Dedifferentiated amniotic fluid mesenchymal stem cell (primary cell): ENCODE results near the gene SLC52A1.
A peak's percentile ranks its signal among the peaks of the same experiment; 100 is the strongest.
"Not testable (repeated sequence)": the region's sequence is repeated elsewhere in the genome, so short reads cannot be mapped to it uniquely, and the experiment has no call there.

Experiments
- DNase-seq: peaks from one replicate; pipeline ENCODE4 v3.0.0-alpha.2; 2016; ENCODE audit errors: extremely low spot score

SLC52A1 gene

DNA sequence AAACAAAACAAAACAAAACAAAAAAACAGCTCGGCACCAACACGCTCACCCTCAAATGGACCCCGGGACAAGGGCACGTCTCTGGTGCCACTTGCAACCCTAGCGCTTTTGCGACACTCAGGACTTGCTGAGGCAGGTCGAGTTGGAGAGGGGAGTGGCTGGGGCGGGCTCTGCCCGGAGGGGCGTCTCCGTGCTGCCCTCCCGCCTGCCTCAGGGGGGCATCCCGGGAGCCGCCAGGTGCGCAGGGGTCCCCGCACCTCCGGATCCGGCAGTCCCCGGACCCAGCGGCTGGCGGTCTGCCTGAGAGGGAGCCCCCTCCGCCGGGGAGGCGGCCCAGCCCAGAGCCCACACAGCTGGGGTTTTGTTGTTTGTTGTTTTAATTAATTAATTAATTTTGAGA lies at the start of gene SLC52A1:
TSS of gene SLC52A1 (minus strand) at position 112 of the 400 bp plus-strand sequence. CDS start 820 bp downstream, outside the sequence.
- no peak for DNase-seq

DNA sequence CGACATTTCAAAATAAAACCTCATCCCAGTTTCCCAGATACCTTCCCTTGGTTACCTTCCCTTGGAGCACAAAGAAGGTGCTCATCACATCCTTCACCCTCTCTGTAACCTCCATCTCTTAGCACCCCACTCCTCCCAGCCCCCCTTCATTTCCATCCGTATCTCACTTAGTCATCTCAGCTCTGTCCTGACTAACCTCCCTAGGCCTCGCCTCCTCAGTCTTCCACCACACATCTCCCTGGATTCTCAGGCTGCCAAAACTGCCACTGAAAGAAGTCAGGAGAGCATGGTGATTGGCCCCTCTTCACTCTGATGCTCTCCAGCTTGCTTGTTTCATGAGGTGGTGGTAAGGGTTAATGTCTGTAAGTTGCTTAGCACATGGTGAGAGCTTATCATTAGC lies 45.4 kb upstream of the SLC52A1 start:
- no peak for DNase-seq

DNA sequence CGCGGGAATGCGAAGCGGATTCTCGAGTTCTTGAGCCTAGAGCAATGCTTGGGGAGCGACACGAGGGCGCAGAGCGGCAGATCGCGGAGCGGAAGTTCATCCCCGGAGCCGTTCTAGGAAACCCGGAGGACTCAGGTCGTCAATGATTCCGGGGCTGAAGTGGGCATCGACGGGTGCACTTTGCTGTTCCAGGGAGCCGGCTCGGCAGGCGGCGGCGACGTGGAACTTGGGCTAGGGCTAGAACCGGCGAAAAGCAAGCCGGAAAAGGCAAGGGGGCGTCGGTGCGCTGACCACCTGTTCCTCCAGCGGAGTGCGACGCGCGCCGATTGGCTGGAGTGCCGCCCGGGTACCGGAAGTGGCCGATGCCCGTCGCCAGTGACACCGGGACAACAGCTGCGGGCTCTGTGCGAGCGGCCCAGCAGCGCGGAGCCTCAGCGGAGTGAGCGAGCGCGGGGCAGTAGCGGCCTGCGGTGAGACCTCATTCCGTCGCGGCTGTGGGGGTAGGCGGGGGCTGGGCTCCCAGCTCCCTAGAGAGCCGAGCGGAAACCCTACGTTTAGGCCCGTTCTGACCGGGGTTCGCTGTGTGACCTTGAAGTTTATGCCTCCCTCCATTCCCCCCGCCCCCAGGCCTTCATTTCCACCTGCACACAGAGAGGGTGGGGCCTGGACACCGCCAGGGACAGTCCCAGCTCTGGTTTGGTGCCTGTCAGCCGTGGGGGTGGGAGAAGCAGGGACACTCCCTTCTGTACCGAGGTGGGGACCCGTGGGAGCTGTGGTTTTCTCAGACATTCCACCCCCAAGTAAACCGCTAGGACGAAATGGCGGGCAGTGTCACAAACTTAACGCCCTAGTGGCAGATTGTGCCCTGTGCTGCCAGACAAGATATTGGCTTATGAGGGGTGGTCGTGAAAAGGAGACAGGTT lies 43.1 kb upstream of the SLC52A1 start, which contains the start of gene ZFP3:
TSS of gene ZFP3 (plus strand) at position 362 of the 923 bp plus-strand sequence. CDS start 13,038 bp downstream, outside the sequence.
- DNase-seq = no peak

DNA sequence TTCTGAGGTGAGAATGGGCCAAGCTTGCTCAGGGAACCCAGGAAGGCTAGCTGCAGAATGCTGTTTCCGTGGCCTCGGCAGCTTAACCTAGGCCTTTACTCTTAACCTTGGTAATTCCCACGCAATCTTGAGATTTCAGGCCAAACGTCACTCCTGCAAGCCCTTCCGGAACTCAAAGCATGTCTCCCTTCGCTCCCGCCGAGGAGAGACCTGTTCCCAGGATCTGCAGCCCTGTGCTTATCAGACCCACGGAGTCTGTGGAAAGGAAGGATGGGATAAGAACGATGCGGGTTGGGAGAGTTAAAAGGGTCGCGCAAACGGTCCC lies 42.5 kb upstream of the SLC52A1 start:
- no peak for DNase-seq

DNA sequence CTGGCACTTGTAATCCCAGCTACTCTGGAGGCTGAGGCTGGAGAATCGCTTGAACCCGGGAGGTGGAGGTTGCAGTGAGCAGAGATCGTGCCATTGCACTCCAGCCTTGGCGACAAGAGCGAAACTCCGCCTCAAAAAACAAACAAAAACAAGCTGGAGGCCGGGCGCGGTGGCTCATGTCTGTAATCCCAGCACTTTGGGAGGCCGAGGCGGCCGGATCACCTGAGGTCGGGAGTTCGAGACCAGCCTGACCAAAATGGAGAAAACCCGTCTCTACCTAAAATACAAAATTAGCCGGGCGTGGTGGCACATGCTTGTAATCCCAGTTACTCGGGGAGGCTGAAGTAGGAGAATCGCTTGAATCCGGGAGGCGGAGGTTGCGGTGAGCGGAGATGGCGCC lies 42.0 kb upstream of the SLC52A1 start:
- DNase-seq = not testable (repeated sequence)

DNA sequence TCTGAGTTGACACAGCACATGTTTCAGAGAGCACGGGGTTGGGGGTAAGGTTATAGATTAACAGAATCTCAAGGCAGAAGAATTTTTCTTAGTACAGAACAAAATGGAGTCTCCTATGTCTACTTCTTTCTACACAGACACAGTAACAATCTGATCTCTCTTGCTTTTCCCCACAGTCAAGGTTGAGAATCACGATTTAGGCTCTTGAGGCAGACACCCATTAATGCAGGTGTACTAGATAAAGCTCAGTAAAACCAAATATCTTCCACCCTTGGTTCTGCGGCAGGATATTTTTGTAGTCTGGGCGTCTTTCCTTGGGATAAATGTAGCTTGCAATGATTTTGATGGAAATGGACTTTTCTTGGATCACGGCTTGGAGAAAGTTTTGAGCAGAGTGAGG lies 40.2 kb upstream of the SLC52A1 start:
- not testable (repeated sequence) for DNase-seq

DNA sequence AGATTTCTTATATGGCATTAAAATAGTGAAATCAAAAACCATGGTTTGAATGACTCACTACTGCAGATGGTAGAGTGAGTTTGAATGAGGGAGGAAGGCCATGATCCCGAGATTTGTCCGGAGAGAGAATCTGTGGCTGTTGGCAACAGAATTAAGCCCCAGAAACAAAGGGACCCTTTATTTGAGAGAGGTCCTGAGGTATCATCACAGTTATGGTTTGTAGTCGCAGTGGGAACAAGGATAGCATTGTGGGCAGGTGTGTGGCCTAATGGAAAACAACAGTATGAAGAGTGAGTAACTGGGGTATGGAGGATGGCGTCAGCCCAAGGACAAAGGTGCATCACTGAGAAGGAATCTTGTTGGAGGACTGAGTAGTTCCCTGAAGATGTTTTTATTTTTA lies 34.5 kb upstream of the SLC52A1 start:
- no peak for DNase-seq

DNA sequence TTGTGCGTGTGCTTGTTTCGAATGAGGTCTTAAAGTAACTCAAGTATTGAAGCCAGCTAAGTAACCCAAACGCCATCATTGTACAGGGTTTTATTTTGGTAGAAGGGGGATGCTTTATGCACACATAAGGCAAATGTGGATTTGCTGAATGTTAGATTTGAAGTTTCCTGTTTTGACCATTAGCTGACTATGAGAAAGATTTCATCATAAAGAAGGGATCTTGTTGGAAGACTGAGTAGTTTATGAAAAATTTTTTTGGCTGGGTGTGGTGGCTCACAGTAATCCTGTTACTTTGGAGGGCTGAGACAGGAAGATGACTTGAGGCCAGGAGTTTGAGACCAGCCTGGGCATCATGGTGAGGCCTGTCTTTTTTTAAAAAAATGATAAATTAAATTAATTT lies 33.0 kb upstream of the SLC52A1 start:
- no peak for DNase-seq

DNA sequence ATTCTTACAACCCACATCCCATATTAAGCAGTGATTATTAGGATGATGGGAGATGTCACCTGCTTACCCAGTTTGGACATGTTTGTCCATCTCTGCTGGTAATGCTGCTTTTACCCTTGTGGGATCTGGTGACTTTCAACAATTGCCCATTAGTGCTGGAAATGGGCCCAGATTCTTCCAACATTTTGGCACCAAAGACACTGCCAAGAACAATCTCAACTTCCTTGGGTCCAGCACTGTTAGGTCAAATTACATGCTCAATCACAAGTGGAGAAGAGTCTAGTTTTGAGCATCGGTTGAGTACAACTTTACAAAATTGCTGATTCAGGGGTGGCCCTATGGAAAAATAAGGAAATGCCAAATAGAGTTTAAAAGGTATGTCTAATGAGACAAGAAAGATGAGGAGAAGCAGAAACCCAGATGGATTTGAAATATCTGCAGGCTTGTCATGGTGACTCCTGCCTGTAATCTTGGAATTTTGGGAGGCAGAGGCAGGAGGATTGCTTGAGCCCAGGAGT lies 30.1 kb upstream of the SLC52A1 start:
- DNase-seq = no peak

DNA sequence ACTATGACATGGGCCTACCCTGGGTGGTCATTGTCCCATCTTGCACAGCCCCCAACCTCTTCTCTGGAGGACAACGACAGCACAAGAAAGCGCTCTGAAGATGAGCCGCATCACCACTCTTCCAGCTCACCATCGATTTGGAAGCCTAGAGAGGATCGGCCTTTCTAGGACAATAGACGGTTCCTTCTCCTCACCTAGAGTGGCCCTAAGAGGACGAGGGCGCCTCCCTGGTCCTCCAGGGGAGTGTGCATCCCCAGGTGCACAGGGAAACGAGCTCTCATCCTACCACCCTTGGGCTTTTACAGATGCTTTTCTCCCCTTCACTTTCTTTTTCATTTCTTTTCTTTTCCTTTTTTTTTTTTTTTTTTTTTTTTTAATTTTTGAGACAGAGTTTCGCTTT lies 20.3 kb upstream of the SLC52A1 start:
- no peak for DNase-seq

DNA sequence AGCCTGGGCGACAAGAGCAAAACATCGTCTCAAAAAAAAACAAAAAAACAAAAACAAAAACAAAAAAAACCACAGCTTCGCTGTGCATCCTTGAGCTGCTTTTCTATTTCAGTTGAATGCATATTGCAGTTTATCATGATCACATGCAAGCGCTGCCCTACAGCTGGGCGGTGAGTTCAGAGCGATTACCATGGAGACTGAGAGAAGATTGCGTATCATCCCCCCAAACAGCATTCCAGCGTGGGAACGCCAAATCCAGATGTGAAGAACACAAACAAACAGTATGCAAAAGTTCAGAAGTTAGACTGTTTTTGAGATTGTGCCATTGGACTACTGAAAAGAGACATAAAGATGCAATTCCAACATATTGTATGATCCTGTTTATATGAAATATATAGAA lies 15.1 kb upstream of the SLC52A1 start:
- peak; percentile 33 for DNase-seq

DNA sequence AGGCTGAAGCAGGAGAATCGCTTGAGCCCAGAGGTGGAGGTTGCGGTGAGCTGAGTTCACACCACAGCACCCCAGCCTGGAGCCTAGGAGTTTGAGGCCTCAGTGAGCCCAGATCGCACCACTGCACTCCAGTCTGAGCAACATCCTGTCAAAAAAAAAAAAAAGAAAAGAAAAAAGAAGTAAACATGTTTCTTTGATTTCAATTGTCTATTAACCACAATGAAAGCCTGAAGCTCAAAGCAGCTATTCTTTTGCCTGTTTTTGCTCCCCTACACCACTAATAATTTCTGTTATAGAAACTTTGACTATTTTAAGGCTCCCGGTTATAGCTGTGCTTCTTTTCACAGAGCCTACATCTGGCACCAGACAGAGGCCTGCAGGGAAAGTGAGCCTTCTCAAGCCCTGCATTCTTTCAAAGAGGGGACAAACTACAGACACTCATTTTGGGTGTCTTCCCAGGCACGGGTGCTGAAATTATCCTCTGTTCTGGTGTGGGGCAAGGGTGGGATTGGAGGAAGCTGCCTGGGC lies 14.2 kb upstream of the SLC52A1 start:
- DNase-seq = no peak

DNA sequence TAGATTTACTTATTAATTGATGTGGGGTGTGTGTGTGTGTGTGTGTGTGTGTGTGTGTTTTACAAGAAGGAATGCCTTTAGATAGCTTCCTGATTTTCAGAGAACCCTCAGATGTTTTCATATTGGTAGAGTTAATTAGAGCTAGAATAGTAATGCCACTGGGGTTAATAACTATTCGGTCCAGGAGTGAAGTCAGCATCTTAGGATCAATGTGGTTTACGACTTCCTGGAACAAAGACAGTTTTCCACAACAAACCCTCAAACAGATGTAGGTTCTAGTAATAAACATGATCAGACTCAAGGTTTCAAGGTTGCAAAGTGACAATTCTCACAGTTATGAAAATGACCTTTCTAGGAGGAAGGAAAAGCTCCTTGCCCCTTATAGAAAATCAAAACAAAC lies 12.2 kb upstream of the SLC52A1 start:
- DNase-seq = no peak

DNA sequence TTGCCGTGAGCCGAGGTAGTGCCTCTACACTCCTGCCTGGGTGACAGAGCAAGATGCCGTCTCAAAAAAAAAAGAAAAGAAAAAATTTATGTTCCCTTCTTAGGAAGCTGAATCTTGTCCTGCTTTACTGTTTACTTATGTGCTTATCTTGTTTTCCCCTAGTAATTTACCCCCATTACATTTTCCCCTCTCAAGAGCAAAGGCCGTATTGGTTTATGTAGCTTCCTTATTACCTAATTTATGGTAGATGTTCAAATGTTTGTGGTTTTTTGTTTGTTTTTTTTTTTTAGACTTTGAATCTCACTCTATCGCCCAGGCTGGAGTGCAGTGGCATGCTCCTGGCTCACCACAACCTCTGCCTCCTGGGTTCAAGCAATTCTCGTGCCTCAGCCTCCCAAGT lies 10.3 kb upstream of the SLC52A1 start:
- DNase-seq = no peak

DNA sequence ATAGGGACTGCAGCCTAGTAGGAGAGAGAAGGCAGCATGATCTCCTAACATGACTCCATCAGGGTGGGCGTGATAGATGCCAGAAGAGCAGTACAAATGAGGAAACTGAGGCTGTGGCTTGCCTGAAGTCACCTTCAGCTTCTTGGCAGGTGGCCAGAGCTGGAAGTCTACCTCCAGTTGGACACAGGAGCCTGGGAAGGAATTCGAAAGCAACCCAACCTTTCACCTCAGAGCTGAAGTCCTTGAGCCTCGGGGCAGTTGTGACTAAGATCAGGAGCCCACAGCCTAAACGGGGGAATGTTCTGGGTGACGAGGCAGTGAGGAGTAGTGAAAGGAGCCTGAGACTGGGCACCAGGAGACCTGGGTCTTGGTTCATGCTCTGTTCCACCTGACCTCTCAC lies 9.4 kb upstream of the SLC52A1 start:
- DNase-seq = no peak

DNA sequence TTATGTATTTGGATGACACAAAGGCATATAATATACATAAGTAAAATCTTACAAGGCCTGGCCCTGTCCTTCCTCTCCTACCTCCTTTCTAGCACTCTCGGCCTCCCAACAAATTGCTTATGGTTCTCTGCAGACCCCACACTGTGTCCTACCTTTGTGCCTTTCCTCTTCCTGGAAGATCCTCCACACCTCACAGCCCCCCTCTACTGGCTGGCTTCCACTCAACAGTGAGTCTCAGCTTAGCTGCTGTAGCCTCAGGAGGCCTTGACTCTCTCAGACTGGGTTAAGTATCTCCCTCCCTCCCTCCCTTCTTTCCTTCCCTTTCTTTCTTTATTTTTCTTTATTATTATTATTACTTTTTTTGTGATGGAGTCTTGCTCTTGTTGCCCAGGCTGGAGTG lies 8.3 kb upstream of the SLC52A1 start:
- DNase-seq = no peak

DNA sequence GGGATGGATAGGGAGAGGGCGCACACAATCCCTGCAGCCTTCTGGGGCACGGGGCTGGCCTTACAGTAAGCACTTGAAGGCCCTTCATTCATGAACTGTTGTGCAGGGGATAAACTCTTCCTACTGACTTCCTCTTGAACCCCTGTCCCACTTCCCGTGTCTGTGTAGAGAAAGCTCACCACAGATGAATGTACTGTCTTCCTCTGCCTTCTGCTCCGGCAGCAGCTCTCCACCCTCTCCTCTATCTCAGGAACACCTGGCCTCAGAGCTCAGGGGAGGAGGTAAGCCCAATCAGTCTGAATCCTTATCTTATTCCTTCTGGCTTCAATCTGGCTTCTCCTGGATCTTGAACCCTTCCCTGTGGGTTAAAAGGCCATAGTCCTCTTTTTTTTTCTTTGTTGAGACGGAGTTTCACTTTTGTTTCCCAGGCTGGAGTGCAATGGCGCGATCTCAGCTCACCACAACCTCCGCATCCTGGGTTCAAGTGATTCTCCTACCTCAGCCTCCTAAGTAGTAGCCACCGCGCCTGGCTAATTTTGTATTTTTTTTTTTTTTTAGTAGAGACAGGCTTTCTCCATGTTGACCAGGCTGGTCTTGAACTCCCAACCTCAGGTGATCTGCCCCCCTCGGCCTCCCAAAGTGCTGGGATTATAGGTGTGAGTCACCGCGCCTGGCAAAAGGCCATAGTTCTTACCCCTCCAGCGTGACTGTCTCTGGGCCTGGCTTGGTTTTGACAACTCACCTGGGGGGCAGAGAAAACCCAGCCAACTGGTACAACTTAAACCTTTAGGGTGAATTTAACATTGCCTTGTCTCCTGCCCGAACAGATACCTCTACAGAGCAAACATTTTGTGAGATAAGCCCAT lies 7.2 kb upstream of the SLC52A1 start:
- DNase-seq = no peak

DNA sequence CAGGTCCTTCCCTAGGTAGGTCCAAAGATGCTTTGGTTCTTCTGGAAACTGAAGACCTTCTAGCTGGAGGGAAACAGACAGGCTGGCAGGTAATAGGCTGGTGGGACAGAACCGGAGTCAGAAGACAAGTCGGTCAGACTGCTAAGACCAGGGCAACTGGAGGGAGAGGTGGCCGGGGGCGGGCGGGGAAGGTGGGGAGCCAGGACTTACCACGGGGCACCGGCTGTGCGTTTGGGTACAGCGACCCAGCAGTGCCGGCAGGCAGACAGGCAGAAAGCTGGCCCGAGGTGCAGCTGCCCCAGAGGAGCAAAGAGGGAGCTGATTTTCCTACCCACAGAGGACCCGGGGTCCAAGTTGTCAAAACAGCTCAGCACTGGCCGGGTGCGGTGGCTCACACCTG lies 575 bp downstream of the SLC52A1 start:
- no peak for DNase-seq

DNA sequence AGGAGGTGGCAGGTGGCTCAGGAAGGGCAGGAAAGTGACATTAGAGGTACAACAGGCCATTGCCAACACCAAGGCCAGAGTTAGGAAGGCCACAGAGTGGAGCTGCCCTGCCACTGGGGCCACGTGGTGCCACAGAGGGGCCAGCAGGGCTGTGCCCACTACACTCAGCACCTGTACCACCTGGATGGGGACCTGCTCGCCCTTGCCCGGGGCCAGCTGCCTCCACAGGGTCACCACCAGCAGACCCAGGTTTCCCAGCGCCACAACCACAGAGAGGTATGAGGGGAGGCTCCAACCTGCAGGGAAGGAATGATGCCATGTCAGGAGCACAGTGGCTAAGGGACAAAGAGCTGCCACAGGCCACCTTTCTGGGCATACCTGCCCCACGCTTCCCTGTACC lies 1.2 kb downstream of the SLC52A1 start:
- DNase-seq = no peak

DNA sequence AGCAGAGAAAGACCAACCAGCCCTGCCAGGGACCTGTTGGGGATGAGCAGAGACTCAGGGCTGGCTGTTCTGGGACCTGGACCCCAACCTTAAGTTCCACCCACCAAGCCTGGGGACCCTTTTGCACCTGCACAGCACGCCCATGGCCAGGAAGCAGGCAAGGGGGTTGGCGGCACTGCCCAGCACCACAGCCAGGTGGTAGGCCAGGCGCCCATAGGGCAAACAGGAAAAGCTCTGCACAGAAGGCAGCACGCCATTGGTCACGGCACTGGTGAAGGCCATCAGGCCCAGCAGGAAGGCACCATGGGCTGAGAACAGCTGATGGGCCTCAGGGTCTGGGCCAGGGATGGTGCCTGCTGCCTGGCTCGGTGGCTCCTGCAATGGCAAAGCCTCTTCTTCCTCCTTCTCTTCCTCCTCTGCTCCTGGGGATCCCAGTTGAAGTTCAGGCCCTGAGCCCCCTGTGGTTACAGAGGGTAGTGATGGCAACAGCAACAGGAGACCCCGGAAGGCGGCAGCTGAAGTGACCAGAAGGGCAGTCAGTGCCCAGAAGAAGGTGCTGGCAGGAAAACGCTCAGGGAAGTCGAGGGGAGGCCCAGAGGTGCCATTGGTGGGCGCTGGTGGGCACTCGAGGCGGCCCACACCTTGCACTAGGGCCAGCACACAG lies 1.7 kb downstream of the SLC52A1 start:
- no peak for DNase-seq

DNA sequence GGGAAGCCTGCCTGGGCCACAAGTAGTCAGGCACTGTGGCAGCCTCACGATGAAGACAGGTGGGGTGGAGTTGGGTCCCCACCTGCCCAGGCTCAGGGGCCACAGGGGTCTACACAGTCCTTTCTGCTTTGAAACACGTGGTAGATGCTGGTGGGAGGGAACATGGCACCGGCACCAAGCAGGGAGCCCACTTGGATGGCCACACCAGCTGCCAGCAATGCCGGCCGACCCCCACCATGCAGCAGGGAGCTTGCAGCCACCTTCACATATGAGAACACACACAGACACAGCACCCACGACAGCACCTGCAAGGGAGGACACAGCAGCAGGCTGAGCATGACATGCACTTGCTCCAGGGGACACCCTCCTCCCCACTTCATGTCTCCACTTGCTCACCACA lies 2.4 kb downstream of the SLC52A1 start:
- no peak for DNase-seq
